Cerebellar nuclear complex (tissue), 1 donor: ENCODE measurements around the gene CPEB2.

Experiments
- DNase-seq, 2 experiments: peaks; one replicate each; lab custom pipeline; 2025; lab: John Stamatoyannopoulos, UW

The CPEB2 gene

DNA sequence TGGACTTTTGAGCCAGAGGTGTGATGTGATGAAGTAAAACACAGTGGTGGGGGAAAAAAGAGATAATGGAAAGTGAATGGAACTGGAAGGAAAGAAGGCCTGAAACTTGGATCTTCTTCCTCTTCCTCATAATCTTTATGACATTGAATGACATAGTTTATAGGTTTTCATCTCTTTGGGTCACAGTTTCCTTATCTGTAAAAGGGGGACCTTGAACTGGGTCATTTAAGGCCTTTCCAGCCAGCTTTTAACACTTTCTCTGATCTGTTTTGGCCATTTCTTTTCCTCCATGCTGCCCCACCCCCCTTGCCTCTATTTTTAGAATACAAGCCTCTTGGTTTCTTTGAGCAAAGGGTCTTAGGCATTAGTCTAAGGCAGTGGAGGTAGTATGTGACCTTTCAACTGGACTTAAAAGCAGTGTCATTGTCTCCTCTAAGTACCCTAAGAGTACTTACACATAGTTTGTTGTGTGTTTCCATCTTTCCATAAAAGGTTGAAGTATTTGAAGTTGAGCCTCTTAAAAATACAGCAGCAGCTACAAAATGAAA lies 7.8 kb downstream of the CPEB2 start:
- DNase-seq: no peak

DNA sequence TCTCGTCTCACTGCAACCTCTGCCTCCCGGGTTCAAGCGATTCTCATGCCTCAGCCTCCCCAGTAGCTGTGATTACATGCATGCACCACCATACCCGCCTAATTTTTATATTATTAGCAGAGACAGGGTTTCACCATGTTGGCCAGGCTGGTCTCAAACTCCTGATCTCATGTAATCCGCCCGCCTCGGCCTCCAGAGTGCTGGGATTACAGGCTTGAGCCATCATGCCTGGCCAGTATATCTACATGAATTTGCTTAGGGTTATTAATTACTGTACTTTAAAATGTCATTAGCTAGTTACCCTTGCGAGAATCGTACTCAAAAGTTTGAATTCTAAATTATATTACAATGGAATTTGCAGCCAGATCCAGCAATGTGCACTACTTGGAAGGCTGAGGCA lies 8.9 kb downstream of the CPEB2 start:
- DNase-seq: no peak

- no peak for DNase-seq
Measured at GRCh38 chr4:15012017-15012788, 9.9 kb downstream of the CPEB2 start.

DNA sequence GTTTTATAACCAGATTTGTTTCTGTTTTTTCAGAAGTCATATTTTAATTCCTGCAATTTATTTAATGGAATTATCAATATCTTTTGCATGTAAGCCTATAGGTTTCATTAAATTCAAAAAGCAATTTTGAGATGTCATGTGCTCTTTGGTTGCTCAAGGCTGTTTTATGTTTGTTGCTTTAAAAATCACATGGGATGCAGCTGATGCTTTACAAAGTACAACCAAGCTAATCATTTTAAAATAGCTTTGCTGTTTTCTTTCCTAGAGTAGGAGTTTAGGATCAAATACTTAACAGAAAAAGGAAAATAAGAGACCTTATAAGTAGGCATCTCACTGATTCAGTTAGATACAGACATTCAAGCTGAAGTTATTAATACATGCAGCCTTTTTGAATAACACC lies 11.3 kb downstream of the CPEB2 start:
- DNase-seq: no peak

DNA sequence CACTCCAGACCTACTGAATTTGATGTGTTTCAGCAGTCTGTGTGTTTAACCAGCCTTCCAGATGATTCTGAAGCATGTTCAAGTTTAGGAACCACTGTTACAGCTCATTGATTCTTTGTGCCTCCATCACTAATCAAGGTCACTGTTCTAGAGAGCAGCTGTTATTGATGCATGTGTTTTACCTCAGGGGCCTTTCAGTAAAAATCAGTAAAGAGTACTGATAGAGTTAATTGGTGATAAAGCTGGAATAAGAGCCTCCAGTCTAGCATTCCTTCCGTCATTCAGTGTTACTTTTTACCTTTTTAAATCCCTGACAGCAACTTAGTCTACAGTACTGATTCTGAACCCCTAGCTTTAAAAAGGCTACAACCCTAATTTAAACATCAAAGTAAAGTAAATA lies 12.9 kb downstream of the CPEB2 start:
- DNase-seq: no peak

- no peak for DNase-seq
Measured at GRCh38 chr4:15018361-15018760, 16.1 kb downstream of the CPEB2 start.

- no peak for DNase-seq
Measured at GRCh38 chr4:15020502-15021286, 18.4 kb downstream of the CPEB2 start.

- no peak for DNase-seq
Measured at GRCh38 chr4:15021311-15021710, 19.0 kb downstream of the CPEB2 start.

DNA sequence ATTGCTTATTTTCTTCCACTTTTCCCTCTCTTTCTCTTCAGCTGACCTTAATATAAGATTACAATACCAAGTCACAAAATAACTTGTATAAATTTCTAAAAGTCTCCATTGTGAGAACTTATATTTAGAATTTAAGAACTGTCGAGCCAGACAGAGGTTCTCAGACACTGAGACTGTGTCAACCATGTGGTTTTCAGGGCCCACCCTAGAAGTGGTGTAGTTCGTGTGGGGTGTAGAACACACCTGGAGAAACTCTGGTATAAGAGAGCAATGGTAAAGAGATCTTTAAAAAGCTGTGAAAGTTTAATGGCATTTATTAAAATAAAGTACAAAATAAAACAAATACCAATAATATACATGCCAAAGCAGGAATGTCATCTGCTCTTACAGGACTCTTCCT lies 19.7 kb downstream of the CPEB2 start:
- DNase-seq: no peak

DNA sequence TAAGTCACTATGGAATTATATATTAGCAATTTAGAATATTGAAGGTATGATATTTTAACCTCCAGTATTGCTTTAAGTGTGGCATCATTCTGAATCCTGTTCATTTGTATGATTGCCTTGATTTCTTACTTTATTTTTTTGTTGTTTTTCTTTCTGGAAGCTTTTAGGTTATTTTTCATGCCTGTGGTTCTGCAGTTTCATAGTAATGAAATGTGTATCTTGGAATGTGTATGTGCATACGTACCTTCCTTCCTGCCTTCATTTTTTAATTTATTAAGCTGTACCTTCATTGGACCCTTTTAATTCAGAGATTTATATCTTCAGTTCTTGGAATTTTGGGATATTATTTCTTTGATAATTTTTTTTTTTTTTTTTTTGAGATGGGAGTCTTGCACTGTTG lies 22.1 kb downstream of the CPEB2 start:
- DNase-seq: no peak

- no peak for DNase-seq
Measured at GRCh38 chr4:15025693-15026092, 23.4 kb downstream of the CPEB2 start.

DNA sequence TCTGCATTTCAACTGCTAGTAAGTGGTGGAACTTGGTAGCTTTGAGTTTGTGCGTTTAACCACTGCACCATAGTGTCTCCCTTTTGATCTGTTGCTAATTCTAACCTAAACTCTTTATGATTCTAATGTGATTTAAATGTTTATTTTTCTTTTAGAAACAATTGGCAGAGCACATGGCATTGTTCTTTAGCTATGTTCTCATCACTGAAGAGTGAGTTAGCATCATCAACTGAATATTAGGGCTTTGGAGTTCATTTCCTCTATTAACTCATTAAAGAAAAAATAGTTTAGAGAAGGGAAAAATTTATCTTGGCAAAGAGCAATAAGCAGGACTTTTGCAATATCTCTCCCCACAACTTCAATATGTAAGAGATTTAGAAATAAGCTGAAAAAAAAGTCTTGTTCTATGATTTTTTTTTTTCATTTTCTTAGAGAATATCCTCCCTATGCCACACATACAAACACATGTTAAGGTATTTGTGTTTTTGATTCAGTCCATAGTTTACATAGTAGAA lies 25.7 kb downstream of the CPEB2 start:
- DNase-seq: no peak

- no peak for DNase-seq
Measured at GRCh38 chr4:15031197-15031596, 28.9 kb downstream of the CPEB2 start.

DNA sequence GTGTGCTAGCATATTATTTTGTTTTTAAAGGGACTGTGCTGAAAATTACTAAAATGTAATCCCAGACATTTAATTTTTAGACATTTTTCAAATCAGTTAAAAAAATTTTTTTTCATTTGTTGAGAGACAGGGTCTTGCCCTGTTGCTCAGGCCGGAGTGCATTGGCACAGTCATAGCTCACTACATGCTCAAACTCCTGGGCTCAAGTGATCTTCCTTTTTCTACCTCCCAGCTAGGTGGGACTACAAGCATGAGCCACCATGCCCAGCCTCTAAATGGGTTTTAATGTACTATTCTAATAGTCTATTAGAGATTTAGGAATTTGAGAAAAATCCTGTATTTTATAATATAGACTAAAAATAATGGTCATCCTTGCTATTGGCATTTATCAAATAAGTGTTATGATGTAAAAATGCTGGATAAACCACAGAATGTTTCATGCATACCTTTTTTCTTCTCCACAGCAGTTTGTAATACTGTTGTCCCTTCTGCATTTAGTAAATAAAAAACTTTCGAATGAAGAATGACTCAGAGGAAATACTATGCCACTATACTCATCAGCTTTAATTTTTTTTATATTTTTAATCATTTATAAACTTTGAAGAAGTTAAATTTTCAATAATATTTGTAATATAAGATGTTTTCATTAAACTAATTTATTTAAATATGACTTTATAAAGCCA lies 29.9 kb downstream of the CPEB2 start:
- no peak for DNase-seq

- no peak for DNase-seq
Measured at GRCh38 chr4:15034071-15034764, 31.9 kb downstream of the CPEB2 start.

DNA sequence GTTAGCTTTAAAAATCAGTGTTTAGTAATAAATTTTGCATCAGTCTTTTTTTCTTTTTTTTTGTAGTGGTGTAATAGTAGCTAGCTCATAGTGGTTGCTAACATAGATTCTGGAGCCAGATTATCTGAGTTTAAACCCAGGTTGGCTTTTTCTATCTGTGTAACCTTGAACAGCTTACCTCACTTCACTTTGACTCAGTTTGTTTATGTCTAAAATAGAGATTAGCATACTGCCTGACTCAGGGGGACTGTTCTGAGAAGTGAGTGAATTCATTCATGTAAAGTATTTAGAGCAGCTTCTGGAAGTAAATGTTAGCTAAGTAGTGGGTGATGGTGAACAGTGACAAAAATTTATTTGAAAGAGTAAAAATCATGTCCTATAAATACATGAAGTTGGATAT lies 32.9 kb downstream of the CPEB2 start:
- no peak for DNase-seq

DNA sequence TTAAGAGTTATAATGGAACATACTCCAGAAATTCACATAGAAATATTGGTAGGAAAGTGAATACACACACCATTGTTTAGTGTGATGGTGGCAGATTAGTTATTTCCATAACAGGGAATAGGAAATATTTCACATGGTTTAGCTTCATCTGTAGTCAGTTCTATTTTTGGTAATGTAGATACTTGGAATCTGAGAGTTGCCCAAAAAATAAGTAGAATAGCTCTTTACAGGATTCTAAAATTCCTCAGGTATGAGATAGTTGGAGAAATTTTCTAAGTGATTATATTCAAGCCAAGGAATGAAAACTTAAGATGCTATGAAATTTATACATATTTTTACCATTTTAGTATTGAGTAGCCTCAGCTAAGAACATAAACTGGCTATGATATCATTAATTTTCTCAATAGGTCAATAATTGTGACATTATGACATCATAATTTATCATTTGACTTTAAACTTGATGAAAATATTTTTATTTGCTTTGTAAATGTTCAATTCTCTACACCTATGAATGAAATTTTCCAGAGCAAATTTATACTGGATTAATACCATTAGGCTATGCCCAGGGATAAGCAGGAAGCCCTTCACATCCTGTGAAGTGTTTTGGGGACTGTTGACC lies 35.8 kb downstream of the CPEB2 start:
- DNase-seq: no peak

DNA sequence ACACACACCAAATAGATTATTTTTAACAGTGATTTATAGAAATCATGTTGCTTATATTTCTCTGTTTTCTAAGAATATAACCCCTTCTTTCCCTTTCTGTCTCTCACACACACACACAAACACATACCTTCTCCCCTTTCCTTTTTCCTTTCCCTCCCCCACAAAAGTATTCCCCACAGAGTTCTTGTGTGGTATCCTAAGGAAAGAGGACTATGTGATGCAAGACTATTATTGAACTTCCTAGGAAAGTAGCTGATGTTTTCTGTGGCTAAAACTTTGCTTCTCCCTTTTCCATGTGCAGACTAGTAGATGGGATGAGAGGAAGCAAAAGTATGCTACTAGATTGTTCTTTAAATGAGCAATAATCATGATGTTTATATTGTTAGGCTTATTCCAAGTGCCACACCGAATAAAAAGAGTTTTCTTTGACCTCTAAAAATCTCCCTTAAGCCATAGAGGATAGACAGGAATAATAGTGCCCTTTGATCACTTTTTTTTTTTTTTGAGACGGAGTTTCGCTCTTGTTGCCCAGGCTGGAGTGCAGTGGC lies 38.7 kb downstream of the CPEB2 start:
- no peak for DNase-seq

DNA sequence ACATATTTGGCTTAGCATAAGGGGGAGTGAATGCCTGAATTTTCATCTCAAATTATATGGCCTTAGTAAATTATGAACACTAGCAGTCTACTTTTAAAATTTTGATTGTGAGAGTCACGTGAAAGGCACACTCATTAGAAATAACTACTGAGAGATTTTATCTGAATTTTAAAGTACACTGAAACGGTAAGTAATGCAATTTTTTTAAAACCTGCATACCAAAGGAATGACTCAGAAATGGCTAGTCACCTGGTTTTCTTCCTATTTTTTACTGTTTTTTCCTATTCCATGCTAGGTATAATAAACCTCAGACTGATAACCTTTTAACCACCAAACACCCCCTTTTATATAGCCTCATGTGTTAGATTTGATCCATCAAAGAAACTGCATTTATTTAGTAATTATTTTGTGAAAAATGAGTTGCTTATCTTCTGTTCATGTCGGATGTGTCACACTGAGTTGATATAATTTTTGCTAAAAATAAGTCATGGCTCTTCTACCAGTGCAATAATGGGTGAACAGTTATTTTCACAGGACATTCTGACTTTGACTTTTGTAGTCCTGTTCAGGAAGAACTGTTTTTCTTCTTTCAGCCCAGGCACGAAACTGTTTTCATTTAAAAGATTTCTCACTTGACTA lies 40.4 kb downstream of the CPEB2 start:
- no peak for DNase-seq

DNA sequence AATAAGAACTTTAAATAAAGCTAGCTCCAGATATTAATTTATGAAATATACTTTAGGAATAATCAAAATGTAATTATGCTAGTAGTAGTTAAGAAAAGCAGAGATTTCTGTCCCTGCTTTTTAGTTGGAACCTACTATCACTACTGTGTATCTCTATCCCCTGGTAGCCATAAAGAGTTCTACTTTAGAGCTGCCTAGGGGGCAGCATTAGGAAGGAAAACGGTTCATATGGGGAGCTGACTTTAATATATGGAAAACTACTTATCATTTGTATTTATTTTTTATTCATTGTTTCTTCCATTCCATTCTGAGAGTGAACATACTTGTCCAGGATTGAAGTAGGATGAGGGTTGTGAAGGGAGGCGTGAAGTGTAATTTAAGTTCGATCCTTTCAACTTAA lies 40.9 kb downstream of the CPEB2 start:
- DNase-seq: no peak

DNA sequence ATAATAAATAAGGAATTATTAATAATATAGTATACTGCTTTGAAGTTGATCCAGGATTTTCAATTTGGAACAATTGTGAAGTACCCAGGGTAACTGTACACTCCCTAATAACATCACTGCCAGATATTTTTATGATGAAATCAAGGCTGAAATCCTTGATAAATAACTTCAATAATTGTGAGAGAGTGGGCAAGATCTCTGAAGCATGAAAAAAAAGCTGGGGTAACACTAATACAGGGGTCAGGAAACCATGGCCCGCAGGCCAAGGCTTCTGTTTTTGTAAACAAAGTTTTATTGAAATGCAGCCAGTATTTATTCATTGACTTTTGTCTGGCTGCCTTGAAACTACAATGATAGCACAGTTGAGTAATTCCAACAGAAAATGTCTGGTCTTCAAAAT lies 41.6 kb downstream of the CPEB2 start:
- no peak for DNase-seq
